ENCODE data around the gene EML4. TPM values are rescaled to one million over a fixed set of nuclear protein-coding genes. Genes with fewer than 3 reads are reported as not detected.

EML4 gene
- total RNA-seq, 4 donors from 2014 or later: 14.5 to 23.2 (median 17.8) TPM

GRCh38 chr2:42364658-42365057 is 195.5 kb downstream of the EML4 start:
- Histone ChIP-seq H3K9me3 (no peaks in the 10 kb centered on the region), H3K4me3 (no peak overlapping the region), H3K27me3 (no peaks in the 10 kb centered on the region), H3K36me3 (no peaks in the 10 kb centered on the region), H3K4me1 (peaks cover 9 to 17% (median 15%) of the 10 kb centered on the region in 4 donors), H3K27ac (replicated peaks in 1 of 4) (no peak overlapping the region)
- TF ChIP-seq CTCF (IDR thresholded peaks at IDR 0.05) (no peak), POLR2A (IDR thresholded peaks at IDR 0.05; ENCODE audit: low read depth) (no peak), EP300 (IDR thresholded peaks at IDR 0.05) (no peak), POLR2AphosphoS5 (IDR thresholded peaks at IDR 0.05) (no peak)
- intact Hi-C loops (cut with DNase I): no loop called here
- WGBS: 74% methylated on average over 3 of the region's 3 CpGs
- no peak for DNase-seq (ENCODE audit: extremely low spot score)

GRCh38 chr2:42366411-42366810 is 197.3 kb downstream of the EML4 start:
- Histone ChIP-seq H3K27me3 (no peaks in the 10 kb centered on the region), H3K4me1 (peaks cover 4 to 12% (median 8%) of the 10 kb centered on the region in 4 donors), H3K36me3 (no peaks in the 10 kb centered on the region), H3K27ac (replicated peaks in 1 of 4) (no peak overlapping the region), H3K4me3 (no peak overlapping the region), H3K9me3 (no peaks in the 10 kb centered on the region)
- DNase-seq (ENCODE audit: extremely low spot score): no peak
- TF ChIP-seq EP300 (IDR thresholded peaks at IDR 0.05): no peak
- no peak for TF ChIP-seq CTCF (IDR thresholded peaks at IDR 0.05)
- TF ChIP-seq POLR2A (IDR thresholded peaks at IDR 0.05; ENCODE audit: low read depth): no peak
- TF ChIP-seq POLR2AphosphoS5 (IDR thresholded peaks at IDR 0.05): no peak
- intact Hi-C loops (cut with DNase I): no loop called here

- no peak overlapping the region for H3K4me3 ChIP-seq
- no peaks in the 10 kb centered on the region for H3K27me3 ChIP-seq
- DNase-seq (ENCODE audit: extremely low spot score): no peak
- H3K27ac ChIP-seq (replicated peaks in 1 of 4): no peak overlapping the region
- 52% methylated on average over 3 of the region's 3 CpGs for WGBS
- H3K9me3 ChIP-seq: no peaks in the 10 kb centered on the region
- H3K4me1 ChIP-seq: peaks cover 0 to 5% (median 0%) of the 10 kb centered on the region in 4 donors
- H3K36me3 ChIP-seq: no peaks in the 10 kb centered on the region
- TF ChIP-seq POLR2AphosphoS5 (IDR thresholded peaks at IDR 0.05): no peak
- no peak for TF ChIP-seq POLR2A (IDR thresholded peaks at IDR 0.05; ENCODE audit: low read depth)
- no peak for TF ChIP-seq EP300 (IDR thresholded peaks at IDR 0.05)
- TF ChIP-seq CTCF (IDR thresholded peaks at IDR 0.05): no peak
- intact Hi-C loops (cut with DNase I): no loop called here
Observed at GRCh38 chr2:42367835-42368234, 198.7 kb downstream of the EML4 start.

- Histone ChIP-seq H3K27me3 (no peaks in the 10 kb centered on the region), H3K27ac (replicated peaks in 1 of 4) (peak overlapping the region in 2 of 4 donors; percentile 18 to 20), H3K4me1 (peaks cover 0 to 5% (median 0%) of the 10 kb centered on the region in 4 donors), H3K9me3 (no peaks in the 10 kb centered on the region), H3K36me3 (no peaks in the 10 kb centered on the region), H3K4me3 (peak overlapping the region in 1 of 4 donors; percentile 2)
- intact Hi-C loops (cut with DNase I): no loop called here
- 88% methylated on average over 7 of the region's 7 CpGs for WGBS
- DNase-seq (ENCODE audit: extremely low spot score): no peak
- TF ChIP-seq POLR2A (IDR thresholded peaks at IDR 0.05; ENCODE audit: low read depth) (no peak), EP300 (IDR thresholded peaks at IDR 0.05) (no peak), CTCF (IDR thresholded peaks at IDR 0.05) (no peak), POLR2AphosphoS5 (IDR thresholded peaks at IDR 0.05) (no peak)
Observed at GRCh38 chr2:42368817-42369531, 199.8 kb downstream of the EML4 start.
